Measurements from ENCODE around the gene CPVL.
"Not testable (repeated sequence)": the region's sequence is repeated elsewhere in the genome, so short reads cannot be mapped to it uniquely, and the experiment has no call there.

Gene CPVL

GRCh38 chr7:29100924-29101323 is 45.4 kb downstream of the CPVL start:
- no peaks in the 10 kb centered on the region for H3K9me3 Mint-ChIP-seq
- H3K4me1 Mint-ChIP-seq = no peaks in the 10 kb centered on the region
- H3K36me3 Mint-ChIP-seq (ENCODE audit: low read depth) = no peaks in the 10 kb centered on the region
- H3K4me3 Mint-ChIP-seq = no peak overlapping the region
- ATAC-seq (no peak), DNase-seq (no peak)
- peaks cover 2% of the 10 kb centered on the region for H3K27me3 Mint-ChIP-seq
- no peak overlapping the region for H3K27ac Mint-ChIP-seq

DNA sequence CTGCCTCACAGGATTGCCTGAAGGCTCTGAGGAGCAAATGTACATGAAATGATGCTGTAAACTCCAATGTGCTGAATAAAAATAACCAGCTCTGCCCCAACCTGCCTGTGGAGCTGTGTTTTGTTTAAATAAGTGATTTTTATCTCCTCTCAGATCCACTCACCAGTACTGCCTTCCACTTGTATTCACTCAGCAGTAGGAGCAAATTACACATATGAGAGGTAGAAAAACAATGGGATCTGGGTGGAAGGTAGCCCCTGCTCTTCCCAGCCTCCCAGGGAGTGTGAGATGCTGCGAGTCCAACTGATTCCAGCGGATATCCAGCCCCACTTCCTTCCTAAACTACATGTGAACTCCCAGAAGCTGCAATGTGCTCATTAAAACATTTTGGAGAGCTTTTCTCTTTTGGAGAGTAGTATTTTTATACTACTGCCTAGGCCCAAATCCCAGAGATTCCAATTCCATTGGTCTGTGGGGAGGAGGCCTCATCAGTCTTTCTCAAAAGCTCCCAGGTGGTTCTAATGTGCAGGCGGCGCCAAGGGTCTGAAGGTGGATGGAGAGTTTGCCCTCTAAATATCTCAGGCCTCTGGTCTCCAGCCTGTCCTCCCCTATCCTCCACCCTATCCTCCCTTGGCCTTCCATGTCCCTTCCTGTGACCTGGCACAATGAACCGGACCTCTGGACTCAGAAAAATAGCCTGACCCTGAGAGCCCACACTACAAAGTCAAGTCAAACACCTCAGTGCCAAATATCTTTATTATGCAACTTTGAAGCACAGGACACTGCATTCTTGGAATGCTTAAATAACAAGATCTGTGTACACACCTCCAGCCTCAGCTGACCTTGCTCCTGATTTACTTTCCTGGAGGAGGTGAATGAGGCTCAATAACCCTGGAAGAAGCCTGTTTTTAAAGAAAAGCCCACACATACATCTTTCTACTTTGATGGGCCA is 46.2 kb downstream of the CPVL start:
- no peaks in the 10 kb centered on the region for H3K36me3 Mint-ChIP-seq (ENCODE audit: low read depth)
- peaks cover 2% of the 10 kb centered on the region for H3K27me3 Mint-ChIP-seq
- ATAC-seq (no peak), DNase-seq (no peak)
- H3K4me3 Mint-ChIP-seq = no peak overlapping the region
- H3K27ac Mint-ChIP-seq = no peak overlapping the region
- no peaks in the 10 kb centered on the region for H3K4me1 Mint-ChIP-seq
- no peaks in the 10 kb centered on the region for H3K9me3 Mint-ChIP-seq

- Mint-ChIP-seq H3K36me3 (ENCODE audit: low read depth) (no peaks in the 10 kb centered on the region), H3K9me3 (no peaks in the 10 kb centered on the region), H3K27ac (no peak overlapping the region), H3K27me3 (peaks cover 15% of the 10 kb centered on the region), H3K4me3 (no peak overlapping the region), H3K4me1 (peaks cover 4% of the 10 kb centered on the region)
- ATAC-seq (no peak), DNase-seq (no peak)
These were observed 49.9 kb downstream of the CPVL start for GRCh38 chr7:29096446-29096730.

DNA sequence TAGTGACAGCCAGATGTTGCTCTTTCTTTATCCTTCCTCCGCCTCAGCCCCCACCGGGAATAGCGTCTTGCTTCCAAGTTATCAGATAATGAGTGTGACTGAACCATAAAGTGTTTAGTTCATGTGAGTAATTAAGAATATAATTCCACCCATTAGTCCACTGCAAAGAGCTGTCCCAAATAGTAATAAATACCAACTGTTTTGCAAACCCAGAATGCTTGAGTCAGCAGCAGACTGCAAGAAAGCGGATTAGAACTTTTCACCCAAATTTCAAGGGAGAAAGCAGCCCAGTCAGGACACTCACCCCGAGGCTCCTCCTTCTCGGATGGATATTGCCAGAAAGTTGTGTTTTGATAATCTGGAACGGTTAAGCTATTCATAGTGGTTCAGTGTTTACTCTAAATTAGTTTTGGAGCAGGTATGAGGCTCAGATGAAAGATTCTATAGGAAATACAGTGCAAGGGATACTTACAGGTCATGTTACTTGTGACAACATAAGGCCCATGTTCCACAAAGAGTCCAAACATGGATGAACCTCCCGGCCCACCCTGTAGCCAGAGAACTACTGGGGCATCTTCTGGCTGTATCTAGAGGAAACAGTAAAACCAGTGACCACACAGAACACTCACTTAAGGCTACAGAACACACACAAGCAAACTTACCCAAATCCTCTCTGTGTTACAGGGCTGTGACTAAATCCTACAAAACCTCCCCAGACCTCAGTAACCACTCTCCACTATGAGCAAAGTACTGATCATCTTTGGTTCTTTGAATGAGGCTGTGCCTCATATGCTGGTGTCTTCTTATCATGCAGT is 50.5 kb downstream of the CPVL start:
- H3K27me3 Mint-ChIP-seq = peaks cover 16% of the 10 kb centered on the region
- no peak overlapping the region for H3K4me3 Mint-ChIP-seq
- H3K27ac Mint-ChIP-seq = no peak overlapping the region
- ATAC-seq (no peak), DNase-seq (no peak)
- H3K9me3 Mint-ChIP-seq = no peaks in the 10 kb centered on the region
- H3K36me3 Mint-ChIP-seq (ENCODE audit: low read depth) = no peaks in the 10 kb centered on the region
- peaks cover 7% of the 10 kb centered on the region for H3K4me1 Mint-ChIP-seq

DNA sequence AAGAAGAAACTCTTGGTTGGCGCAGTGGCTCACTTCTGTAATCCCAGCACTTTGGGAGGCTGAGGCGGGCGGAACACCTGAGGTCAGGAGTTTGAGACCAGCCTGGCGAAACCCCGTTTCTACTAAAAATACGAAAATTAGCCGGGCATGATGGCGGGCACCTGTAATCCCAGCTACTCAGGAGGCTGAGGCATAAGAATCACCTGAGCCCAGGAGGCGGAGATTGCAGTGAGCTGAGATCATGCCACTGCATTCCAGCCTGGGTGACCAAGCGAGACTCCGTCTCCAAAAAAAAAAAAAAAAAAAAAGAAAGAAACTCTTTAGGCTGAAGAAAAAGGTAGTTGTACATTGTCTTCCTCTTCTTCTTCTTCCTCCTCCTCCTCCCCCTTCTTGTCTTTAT is 53.2 kb downstream of the CPVL start:
- H3K27me3 Mint-ChIP-seq = peaks cover 21% of the 10 kb centered on the region
- not testable (repeated sequence) for H3K4me1 Mint-ChIP-seq; H3K9me3 Mint-ChIP-seq; DNase-seq; H3K36me3 Mint-ChIP-seq (ENCODE audit: low read depth); H3K4me3 Mint-ChIP-seq; H3K27ac Mint-ChIP-seq; ATAC-seq

DNA sequence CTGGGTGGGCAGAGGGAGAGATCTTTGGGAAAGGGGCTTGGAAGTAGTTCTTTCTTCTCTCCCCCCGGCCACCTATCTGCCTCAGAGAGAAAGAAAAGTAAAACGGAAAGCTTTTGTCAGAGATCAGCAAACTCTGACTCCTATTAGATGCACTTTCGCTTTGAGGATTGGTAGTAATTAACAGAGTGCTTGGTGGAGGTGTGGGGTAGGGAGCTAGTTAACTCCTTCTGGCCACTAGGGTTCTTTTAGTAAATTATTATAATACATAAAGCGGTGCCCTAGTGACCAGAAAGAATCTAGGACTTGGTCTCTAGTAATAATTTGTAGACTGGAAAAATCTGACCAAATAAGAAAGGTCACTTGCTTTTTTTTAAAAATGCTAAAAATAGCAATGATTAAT is 54.6 kb downstream of the CPVL start:
- H3K4me1 Mint-ChIP-seq = peaks cover 9% of the 10 kb centered on the region
- H3K27me3 Mint-ChIP-seq = peaks cover 21% of the 10 kb centered on the region
- no peak for DNase-seq
- no peaks in the 10 kb centered on the region for H3K9me3 Mint-ChIP-seq
- H3K4me3 Mint-ChIP-seq = peak overlapping the region; percentile 61
- peak overlapping the region; percentile 33 for H3K27ac Mint-ChIP-seq
- H3K36me3 Mint-ChIP-seq (ENCODE audit: low read depth) = no peaks in the 10 kb centered on the region
- peak; percentile 66 for ATAC-seq

- DNase-seq (no peak), ATAC-seq (peak; percentile 24)
- H3K36me3 Mint-ChIP-seq (ENCODE audit: low read depth) = no peaks in the 10 kb centered on the region
- no peaks in the 10 kb centered on the region for H3K9me3 Mint-ChIP-seq
- H3K4me1 Mint-ChIP-seq = peaks cover 9% of the 10 kb centered on the region
- H3K27me3 Mint-ChIP-seq = peaks cover 25% of the 10 kb centered on the region
- peak overlapping the region; percentile 61 for H3K4me3 Mint-ChIP-seq
- peak overlapping the region; percentile 33 for H3K27ac Mint-ChIP-seq
These were observed 55.3 kb downstream of the CPVL start for GRCh38 chr7:29090836-29091601.

DNA sequence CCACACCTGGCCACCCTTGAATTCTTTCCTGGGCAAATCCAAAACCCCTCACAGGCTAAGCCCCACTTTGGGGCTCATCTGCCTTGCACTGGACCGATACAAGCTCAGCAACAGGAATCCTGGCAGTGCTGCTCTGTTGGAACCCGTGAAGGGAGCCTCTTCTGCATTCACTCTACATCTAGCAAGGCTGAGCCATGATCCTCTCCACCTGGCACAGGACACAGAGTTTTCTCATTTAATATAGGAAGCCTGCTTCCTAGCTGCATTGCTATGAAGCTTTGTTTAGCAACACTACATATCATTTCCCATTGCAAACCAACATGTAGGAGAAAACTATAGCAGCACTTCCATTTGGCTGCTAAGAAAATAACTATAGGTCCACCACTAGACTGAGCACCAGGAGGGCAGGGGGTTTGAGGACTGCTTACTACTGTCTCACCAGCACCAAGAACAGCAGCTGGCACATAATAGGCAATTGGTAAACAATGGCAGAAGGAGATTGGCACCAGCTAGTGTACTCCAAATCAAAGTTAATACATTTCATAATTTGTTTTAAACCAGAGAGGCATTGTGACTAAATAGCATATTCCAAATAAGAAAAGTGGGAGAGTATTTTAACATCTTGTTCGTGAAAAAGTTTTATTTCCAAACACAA is 56.1 kb downstream of the CPVL start:
- no peak for DNase-seq
- H3K9me3 Mint-ChIP-seq = no peaks in the 10 kb centered on the region
- H3K27me3 Mint-ChIP-seq = peaks cover 29% of the 10 kb centered on the region
- no peak for ATAC-seq
- H3K4me3 Mint-ChIP-seq = no peak overlapping the region
- H3K4me1 Mint-ChIP-seq = peaks cover 9% of the 10 kb centered on the region
- H3K36me3 Mint-ChIP-seq (ENCODE audit: low read depth) = no peaks in the 10 kb centered on the region
- no peak overlapping the region for H3K27ac Mint-ChIP-seq

GRCh38 chr7:29087840-29088170 is 58.5 kb downstream of the CPVL start:
- Mint-ChIP-seq H3K27me3 (peaks cover 24% of the 10 kb centered on the region), H3K9me3 (no peaks in the 10 kb centered on the region), H3K36me3 (ENCODE audit: low read depth) (no peaks in the 10 kb centered on the region), H3K4me3 (no peak overlapping the region), H3K27ac (no peak overlapping the region), H3K4me1 (peaks cover 11% of the 10 kb centered on the region)
- ATAC-seq (no peak), DNase-seq (no peak)

DNA sequence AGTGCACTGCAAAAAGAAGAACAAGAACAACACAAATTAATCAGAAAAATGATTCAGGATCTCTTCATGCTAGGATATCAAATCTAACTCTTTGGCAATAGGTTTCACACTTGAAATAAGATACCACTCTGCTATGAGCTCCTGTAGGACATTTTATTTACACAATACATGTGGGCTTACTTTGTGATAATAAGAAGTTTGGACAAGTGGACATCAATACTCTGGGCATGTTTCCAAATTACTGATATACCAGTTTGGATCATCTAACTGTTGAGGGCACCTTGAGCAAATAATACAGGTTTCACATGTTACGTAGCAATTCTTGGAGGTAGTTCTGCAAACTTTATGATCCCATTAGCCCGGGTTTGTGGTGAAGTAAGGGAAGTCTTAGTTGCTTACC is 59.8 kb downstream of the CPVL start:
- Mint-ChIP-seq H3K36me3 (ENCODE audit: low read depth) (no peaks in the 10 kb centered on the region), H3K4me3 (no peak overlapping the region), H3K27me3 (peaks cover 19% of the 10 kb centered on the region), H3K4me1 (peaks cover 9% of the 10 kb centered on the region), H3K27ac (no peak overlapping the region), H3K9me3 (no peaks in the 10 kb centered on the region)
- ATAC-seq (no peak), DNase-seq (no peak)

DNA sequence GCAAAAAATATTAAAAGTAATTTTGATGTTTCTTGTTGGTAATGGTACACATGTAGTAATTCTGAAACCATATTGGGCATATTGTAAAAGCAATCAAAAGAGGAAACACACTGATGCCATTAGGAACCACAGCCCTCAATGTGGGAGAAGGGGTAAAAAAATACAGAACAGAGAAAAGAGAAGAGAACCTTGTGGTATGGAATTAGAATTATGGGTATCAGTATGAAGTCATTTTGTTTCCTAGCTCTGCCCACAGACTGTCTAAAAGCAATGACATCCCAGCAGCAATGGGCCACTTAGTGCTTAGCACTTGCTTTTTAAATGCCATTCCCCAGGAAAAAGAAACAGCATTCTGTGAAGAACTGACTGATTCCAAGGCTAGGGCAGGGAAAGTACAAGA is 61.5 kb downstream of the CPVL start:
- H3K27me3 Mint-ChIP-seq = peaks cover 19% of the 10 kb centered on the region
- H3K4me3 Mint-ChIP-seq = no peak overlapping the region
- ATAC-seq = peak; percentile 54

GRCh38 chr7:29080803-29081202 is 65.5 kb downstream of the CPVL start:
- Mint-ChIP-seq H3K4me1 (peaks cover 2% of the 10 kb centered on the region), H3K9me3 (no peaks in the 10 kb centered on the region), H3K36me3 (ENCODE audit: low read depth) (no peaks in the 10 kb centered on the region), H3K27ac (no peak overlapping the region), H3K4me3 (no peak overlapping the region), H3K27me3 (peaks cover 21% of the 10 kb centered on the region)
- ATAC-seq (no peak), DNase-seq (no peak)

More for the DNA sequence above, 61.5 kb downstream of the CPVL start:
- Mint-ChIP-seq H3K4me1 (peaks cover 2% of the 10 kb centered on the region), H3K27ac (no peak overlapping the region), H3K36me3 (ENCODE audit: low read depth) (no peaks in the 10 kb centered on the region), H3K9me3 (no peaks in the 10 kb centered on the region)
- DNase-seq = no peak

DNA sequence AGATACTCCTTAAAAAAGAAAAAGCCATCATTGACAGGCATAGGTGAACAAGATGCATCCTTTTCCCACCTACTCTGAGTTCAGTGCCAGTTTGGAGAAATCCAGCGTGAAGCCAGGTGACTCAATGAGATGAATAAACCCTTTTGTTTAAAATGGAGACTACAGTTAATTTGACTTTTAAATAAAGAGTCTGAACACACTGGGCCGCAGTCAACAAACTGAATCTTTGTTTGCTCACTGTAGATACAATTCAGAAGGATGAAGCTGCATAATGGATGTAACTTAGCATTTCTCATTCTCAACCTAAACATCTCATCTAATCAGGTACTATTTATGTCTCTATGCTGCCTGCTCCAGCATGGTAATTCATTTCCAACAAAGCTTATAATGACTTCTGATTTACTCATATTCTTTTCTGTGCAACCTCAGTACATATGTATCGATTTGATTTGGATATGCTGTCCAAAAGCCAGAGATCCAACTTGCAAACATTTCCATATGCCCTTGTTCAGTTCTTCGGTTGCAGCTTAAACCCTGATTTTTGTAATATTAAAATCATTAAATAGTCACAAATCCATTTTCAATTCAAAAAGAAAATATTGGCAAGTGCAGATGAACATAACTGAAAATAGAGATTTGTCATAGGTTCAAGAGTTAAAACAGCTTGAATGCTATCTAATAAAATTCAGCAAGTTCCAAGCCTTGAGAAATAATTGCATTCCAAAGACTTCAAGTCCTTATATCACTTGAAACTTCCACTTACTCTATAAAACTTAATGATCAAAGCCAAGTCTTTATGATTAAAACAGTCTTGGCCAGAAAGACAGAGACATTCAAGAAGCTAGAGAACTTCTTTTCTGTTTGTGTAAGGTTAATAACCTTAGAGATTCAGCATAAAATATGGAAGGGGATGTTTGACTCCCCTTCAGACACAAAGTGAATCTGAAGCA is 67.8 kb downstream of the CPVL start:
- Mint-ChIP-seq H3K9me3 (no peaks in the 10 kb centered on the region), H3K27me3 (peaks cover 17% of the 10 kb centered on the region), H3K27ac (no peak overlapping the region), H3K36me3 (ENCODE audit: low read depth) (no peaks in the 10 kb centered on the region), H3K4me1 (no peaks in the 10 kb centered on the region), H3K4me3 (no peak overlapping the region)
- DNase-seq (no peak), ATAC-seq (no peak)

All from activated naive CD8-positive, alpha-beta T cell treated with anti-CD3 and anti-CD28 coated beads, Interleukin-2, amount 50 U/mL, for 24 hours (primary cell).